HCEC 1CT (cell line): ENCODE results near the gene KLF16.

Source experiments
- DNase-seq: peaks from one replicate; pipeline ENCODE4 v3.0.0-alpha.2; 2017

Gene KLF16

DNA sequence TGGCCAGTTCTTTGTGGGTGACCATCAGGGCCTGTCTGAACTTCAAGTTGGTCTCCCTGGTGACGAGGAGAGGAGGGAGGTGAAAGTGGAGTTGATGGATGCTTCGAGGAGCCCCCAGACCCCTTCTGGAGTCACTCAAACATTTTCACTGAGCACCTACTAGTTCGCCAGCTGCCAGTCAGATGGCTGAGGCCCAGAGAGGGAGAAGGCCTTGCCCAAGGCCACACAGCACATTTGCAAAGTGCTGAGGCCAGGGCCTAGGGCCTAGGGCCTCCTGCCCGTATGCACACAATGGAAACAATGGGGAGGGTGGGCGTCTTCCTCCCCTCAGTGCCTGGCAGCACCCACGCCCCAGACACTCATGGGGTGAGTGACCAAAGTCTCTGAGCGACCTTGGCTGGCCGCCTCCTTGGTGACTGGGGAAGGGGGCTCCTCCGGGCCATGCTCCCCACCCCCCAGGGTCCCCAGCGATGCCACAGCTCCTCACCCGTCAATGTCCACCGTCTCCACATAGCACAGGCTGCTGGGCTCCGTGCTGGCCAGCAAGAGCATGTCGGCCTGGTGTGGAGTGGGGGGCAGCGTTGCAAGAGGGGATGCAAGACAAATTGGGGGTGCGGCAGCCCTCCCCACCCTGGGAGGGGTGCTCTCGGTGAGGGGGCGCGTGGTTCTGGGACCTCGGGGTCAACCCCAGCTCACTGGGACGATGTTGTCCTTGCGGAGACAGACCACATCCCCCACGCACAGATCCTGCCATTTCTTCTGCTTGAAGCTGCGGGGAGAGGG lies 57.8 kb downstream of the KLF16 start:
- no peak for DNase-seq

DNA sequence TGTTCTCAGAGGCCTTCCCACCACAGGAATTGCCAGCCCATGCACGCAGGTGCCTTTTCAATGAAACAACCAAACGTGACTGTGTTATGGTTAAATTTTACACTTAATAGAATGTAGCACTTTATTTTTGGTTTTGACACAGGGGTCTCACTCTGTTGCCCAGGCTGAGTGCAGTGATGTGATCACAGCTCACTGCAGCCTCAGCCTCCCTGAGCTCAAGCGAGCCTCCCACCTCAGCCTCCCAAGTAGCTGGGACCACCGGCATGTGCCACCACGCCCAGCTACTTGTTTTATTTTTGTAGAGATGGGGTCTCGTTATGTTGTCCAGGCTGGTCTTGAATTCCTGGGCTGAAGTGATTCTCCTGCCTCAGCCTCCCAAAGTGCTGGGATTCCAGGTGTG lies 58.5 kb downstream of the KLF16 start:
- DNase-seq, result no peak
